GM10266 (cell line): Measurements from ENCODE around the gene CFAP410.

Source experiments
- DNase-seq: peaks from one replicate; pipeline ENCODE4 v3.0.0; 2012; ENCODE audit errors: extremely low spot score
- TF ChIP-seq, protein P1 (sequence below): IDR thresholded peaks from 2 replicates; pipeline ENCODE4 v1.5.1; 2012; ENCODE audit warnings: mild to moderate bottlenecking, low read depth; ENCODE audit not compliant: control insufficient read depth, insufficient read depth; ENCODE audit errors: missing control alignments

The CFAP410 gene

DNA sequence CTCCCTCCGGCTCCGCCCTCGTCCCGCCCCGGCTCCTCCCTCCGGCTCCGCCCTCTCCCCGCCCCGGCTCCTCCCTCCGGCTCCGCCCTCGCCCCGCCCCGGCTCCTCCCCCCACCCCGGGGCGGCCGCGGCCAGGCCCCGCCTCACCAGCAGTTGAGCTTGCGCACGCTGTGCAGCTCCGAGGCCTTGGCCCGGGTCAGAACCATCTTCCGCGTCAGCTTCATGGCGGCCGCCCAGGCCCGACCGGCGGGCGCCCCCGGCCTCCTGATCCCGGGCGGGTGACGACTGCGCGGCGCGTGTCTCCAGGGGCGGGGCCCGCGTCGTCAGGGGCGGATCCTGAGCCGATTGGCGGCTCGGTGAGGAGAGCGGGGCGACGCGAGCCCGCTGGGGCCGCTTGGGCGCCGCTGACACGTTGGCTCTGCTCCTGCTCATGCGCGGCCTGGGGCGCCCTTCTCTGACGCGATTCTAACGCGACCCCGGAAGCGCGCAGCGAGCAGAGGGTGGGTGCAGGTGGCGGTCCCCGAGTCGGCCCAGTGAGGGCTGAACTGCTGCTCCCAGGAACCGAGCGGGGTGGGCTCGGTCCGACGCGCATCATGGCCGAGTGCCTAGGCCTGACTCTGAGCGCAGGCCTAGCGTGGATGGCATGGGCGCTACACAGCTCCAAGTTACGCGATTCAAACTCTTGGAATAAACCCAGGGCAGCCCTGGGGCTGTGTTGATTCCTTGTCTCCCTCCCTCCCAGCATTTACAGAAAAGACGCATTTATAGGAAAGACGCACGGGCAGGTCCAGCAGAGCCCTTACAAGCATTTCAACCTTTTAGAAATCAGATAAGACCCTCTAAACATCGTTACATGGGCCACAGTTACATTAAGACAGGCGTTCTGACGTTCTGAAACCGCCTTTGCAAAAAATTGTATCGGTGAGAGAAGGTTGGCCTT, at the start of gene CFAP410:
TSS of gene CFAP410 (minus strand) at position 420 of the 940 bp plus-strand sequence. CDS start at position 224, 196 bp downstream.
- peak; percentile 99 for DNase-seq
- TF ChIP-seq, protein P1, sequence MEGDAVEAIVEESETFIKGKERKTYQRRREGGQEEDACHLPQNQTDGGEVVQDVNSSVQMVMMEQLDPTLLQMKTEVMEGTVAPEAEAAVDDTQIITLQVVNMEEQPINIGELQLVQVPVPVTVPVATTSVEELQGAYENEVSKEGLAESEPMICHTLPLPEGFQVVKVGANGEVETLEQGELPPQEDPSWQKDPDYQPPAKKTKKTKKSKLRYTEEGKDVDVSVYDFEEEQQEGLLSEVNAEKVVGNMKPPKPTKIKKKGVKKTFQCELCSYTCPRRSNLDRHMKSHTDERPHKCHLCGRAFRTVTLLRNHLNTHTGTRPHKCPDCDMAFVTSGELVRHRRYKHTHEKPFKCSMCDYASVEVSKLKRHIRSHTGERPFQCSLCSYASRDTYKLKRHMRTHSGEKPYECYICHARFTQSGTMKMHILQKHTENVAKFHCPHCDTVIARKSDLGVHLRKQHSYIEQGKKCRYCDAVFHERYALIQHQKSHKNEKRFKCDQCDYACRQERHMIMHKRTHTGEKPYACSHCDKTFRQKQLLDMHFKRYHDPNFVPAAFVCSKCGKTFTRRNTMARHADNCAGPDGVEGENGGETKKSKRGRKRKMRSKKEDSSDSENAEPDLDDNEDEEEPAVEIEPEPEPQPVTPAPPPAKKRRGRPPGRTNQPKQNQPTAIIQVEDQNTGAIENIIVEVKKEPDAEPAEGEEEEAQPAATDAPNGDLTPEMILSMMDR: no peak

DNA sequence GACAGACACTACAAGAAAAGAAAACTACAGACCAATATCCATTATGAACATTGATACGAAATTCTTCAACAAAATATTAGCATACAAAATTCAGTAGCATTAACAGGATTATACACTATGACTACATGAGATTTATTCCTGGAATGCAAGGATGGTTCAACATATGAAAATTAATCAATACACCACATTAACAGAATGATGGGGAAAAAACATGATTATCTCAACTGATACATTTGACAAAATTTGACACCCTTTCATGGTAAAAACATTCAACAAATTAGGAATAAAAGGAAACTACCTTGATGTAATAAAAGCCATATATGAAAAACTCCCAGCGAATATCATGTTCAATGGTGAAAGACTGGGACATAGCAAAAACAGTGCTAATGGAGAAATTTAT, 45.8 kb upstream of the CFAP410 start:
- no peak for DNase-seq
- TF ChIP-seq, protein P1: no peak

DNA sequence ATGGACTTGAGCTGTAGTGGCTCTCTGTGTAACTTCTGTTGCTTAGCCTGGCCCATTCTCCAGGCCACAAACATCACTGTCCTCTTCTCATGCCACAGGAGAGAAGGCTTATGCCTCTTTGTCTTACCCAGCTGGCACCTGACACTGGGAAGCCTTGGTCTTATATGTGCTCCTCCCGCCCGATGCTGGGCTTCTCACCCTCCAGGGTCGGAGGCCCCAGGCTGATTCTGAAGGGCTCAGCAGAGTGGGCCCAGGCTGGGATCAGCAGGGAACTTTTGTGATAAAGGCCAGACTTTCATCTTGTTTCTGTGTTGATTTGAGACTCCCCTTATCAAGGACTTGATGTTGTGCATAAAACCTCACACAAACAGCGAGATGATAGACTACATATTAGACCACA, 44.0 kb upstream of the CFAP410 start:
- no peak for DNase-seq
- TF ChIP-seq, protein P1: no peak

DNA sequence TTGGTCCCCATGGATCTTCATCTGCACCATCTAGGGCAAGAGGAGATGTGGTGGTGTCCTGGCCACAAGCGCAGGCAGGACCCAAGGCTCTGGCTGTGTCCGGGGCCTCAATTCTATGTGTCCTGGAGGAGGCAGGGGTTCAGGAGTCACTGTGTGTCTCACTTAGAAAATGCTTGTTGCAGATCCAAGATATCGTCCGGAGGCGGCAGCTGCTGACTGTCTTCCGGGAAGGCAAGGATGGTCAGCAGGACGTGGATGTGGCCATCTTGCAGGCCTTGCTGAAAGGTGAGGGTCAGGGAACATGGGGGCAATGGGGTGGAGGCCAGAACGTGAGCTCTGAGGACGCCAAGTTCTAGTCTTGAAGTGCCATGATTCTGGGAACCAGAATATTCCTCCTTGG, 43.3 kb upstream of the CFAP410 start:
- TF ChIP-seq, protein P1: no peak
- no peak for DNase-seq

DNA sequence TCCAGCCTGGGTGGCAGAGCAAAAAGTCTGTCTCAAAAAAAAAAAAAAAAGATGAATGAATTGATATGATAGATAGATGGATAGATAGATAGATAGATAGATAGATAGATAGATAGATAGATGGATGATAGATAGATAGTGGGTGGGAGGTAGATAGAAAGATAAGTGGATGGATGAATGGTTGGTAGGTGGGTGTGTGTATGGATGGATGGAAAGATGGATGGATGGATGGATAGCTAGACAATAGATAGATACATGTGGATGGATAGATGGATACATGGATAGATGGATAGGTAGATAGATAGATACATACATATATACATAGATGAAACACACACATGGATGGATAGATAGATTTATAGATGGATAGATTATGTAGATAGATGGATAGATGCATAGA, 42.7 kb upstream of the CFAP410 start:
- no peak for DNase-seq
- TF ChIP-seq, protein P1: no peak

DNA sequence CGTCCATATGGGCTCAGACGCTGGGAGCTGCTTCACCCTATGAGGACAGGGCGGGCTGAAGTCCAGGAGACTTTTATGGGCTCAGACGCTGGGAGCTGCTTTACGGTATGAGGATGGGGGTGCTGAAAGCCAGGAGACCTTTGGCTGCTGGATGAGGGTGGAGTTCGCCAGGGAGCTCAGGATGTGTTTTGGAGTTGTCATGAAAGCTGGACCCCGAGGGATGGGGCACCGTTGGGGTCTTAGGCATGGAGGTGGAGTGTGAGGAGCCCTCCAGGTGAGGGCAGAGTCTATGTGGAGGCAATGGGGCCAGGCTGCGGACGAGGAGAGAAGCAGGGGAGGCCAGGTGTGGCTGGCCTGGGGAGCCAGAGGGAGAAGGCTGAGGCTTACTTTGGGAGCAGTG, 41.7 kb upstream of the CFAP410 start:
- DNase-seq: no peak
- TF ChIP-seq, protein P1: no peak
